Gastrocnemius medialis (tissue), 4 donors: ENCODE data around the gene DYDC1. TPM values are rescaled to one million over a fixed set of nuclear protein-coding genes. Genes with fewer than 3 reads are reported as not detected.
"Not testable (repeated sequence)": the region's sequence is repeated elsewhere in the genome, so short reads cannot be mapped to it uniquely, and the experiment has no call there.

Source experiments
- ATAC-seq, 2 donors: fragments of 150-250 bp; one replicate each; pipeline ENCODE4 v1.9.1; 2016
- DNase-seq, 2 donors: peaks; one replicate each; pipeline ENCODE4 v3.0.0-alpha.2; 2019
- H3K27ac ChIP-seq, 4 donors: fragments of 200-600 bp; sonication (generic); 1 replicate in 1 of 4; 2 replicates in 3 of 4; pipeline ENCODE4 v1.5.1; 2016 to 2018; ENCODE audit warnings: mild to moderate bottlenecking in 2 of 4, moderate library complexity in 1 of 4
- H3K27me3 ChIP-seq, 3 donors: fragments of 200-600 bp; sonication (generic) in 2 of 3; 1 replicate in 1 of 3; 2 replicates in 2 of 3; pipeline versions ENCODE4 v1.5.1 to v1.6.0; 2016 to 2019; ENCODE audit warnings: mild to moderate bottlenecking in 1 of 3, moderate library complexity in 1 of 3
- H3K36me3 ChIP-seq, 2 donors: fragments of 200-600 bp; sonication (generic) in 1 of 2; one replicate each; pipeline ENCODE4 v1.5.1; 2017 to 2018
- H3K4me1 ChIP-seq, 2 donors: fragments of 200-600 bp; sonication (generic) in 1 of 2; one replicate each; pipeline ENCODE4 v1.5.1; 2016 to 2017; ENCODE audit warnings: mild to moderate bottlenecking in 2 of 2
- H3K4me3 ChIP-seq, 4 donors: fragments of 200-600 bp; sonication (generic) in 3 of 4; 1 replicate in 1 of 4; 2 replicates in 3 of 4; pipeline ENCODE4 v1.5.1; 2016 to 2019; ENCODE audit warnings: mild to moderate bottlenecking in 2 of 4
- H3K9me3 ChIP-seq, 3 donors: fragments of 200-600 bp; sonication (generic) in 2 of 3; 1 replicate in 1 of 3; 2 replicates in 2 of 3; pipeline ENCODE4 v1.5.1; 2016 to 2019
- POLR2A ChIP-seq, 2 donors: fragments of 450-650 bp; IDR thresholded peaks; one replicate each; pipeline ENCODE4 v1.6.1; 2017; ENCODE audit warnings: antibody characterized with exemption in 2 of 2, mild to moderate bottlenecking in 2 of 2, moderate library complexity in 2 of 2
- in situ Hi-C, 4 donors: fragments of 200-750 bp; cut with MboI; loops; one replicate each; pipeline versions ENCODE4 v1.15.0 to v1.8.0; 2017; ENCODE audit warnings: low sequenced_read_pairs in 4 of 4
- intact Hi-C: fragments of 100-400 bp; cut with DNase I; formaldehyde crosslinking; loops from one replicate; pipeline ENCODE4 v1.15.1; 2023; ENCODE audit warnings: low total_unique reads
- total RNA-seq, 4 donors: library from RNA; depleted of rRNA; stranded (reverse); fragments of >200 nt; gene quantifications; one replicate each; pipeline versions ENCODE4 v1.1.0 to v1.2.3, GENCODE V29; 2016
- TF ChIP-seq, protein P1 (sequence below), 5 experiments: fragments of 450-650 bp in 3 of 5; fragments of 200-600 bp in 2 of 5; sonication (generic) in 2 of 5; IDR thresholded peaks in 4 of 5; conservative IDR thresholded peaks in 1 of 5; 1 replicate in 4 of 5; 2 replicates in 1 of 5; pipeline ENCODE4 v1.5.1; 2016 to 2019; ENCODE audit warnings: antibody characterized with exemption in 5 of 5, mild to moderate bottlenecking in 3 of 5, moderate library complexity in 3 of 5

The DYDC1 gene
- total RNA-seq, 4 donors from 2014 or later = not detected

DNA sequence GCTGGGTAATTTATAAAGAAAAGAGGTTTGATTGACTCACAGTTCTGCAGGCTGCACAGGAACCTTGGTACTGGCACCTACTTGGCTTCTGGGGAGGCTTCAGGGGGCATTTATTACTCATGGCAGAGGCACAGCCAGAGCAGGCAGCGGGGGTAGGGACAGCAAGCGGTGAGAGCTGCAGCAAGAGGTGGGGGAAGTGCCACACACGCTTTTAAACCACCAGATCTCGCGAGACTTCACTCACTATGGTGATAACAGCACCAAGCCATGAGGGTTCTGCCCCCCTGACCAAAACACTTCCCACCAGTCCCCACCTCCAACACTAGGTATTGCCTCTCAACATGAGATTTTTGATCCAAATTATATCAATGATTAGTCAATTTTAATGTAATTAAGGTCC lies 43.0 kb downstream of the DYDC1 start:
- intact Hi-C loops = no loop called here

GRCh38 chr10:80305989-80306388 lies 50.6 kb downstream of the DYDC1 start:
- H3K27me3 ChIP-seq, ATAC-seq, DNase-seq, H3K36me3 ChIP-seq, H3K27ac ChIP-seq, H3K4me3 ChIP-seq, in situ Hi-C loops, intact Hi-C loops, H3K9me3 ChIP-seq, H3K4me1 ChIP-seq: not testable (repeated sequence)

More for the DNA sequence above, 43.0 kb downstream of the DYDC1 start:
- ATAC-seq = no peak
- H3K27me3 ChIP-seq = no peaks in the 10 kb centered on the region
- in situ Hi-C loops = no loop called here
- no peaks in the 10 kb centered on the region for H3K9me3 ChIP-seq
- DNase-seq = no peak
- TF ChIP-seq POLR2A (IDR thresholded peaks at IDR 0.05) = no peak
- TF ChIP-seq, protein P1, sequence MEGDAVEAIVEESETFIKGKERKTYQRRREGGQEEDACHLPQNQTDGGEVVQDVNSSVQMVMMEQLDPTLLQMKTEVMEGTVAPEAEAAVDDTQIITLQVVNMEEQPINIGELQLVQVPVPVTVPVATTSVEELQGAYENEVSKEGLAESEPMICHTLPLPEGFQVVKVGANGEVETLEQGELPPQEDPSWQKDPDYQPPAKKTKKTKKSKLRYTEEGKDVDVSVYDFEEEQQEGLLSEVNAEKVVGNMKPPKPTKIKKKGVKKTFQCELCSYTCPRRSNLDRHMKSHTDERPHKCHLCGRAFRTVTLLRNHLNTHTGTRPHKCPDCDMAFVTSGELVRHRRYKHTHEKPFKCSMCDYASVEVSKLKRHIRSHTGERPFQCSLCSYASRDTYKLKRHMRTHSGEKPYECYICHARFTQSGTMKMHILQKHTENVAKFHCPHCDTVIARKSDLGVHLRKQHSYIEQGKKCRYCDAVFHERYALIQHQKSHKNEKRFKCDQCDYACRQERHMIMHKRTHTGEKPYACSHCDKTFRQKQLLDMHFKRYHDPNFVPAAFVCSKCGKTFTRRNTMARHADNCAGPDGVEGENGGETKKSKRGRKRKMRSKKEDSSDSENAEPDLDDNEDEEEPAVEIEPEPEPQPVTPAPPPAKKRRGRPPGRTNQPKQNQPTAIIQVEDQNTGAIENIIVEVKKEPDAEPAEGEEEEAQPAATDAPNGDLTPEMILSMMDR (IDR thresholded peaks at IDR 0.05 in 4 of 5, conservative IDR thresholded peaks at IDR 0.05 in 1 of 5) = no peak
- no peaks in the 10 kb centered on the region for H3K36me3 ChIP-seq
- no peak overlapping the region for H3K4me3 ChIP-seq
- H3K4me1 ChIP-seq = no peaks in the 10 kb centered on the region
- no peak overlapping the region for H3K27ac ChIP-seq

GRCh38 chr10:80296942-80297341 lies 59.6 kb downstream of the DYDC1 start:
- H3K27ac ChIP-seq = no peak overlapping the region
- ATAC-seq (no peak), DNase-seq (no peak)
- H3K36me3 ChIP-seq = no peaks in the 10 kb centered on the region
- H3K4me3 ChIP-seq = no peak overlapping the region
- H3K27me3 ChIP-seq = no peaks in the 10 kb centered on the region
- TF ChIP-seq, protein P1 (IDR thresholded peaks at IDR 0.05 in 4 of 5, conservative IDR thresholded peaks at IDR 0.05 in 1 of 5) = no peak
- no peak for TF ChIP-seq POLR2A (IDR thresholded peaks at IDR 0.05)
- peaks cover 0 to 3% (median 0%) of the 10 kb centered on the region in 3 donors for H3K9me3 ChIP-seq
- no peaks in the 10 kb centered on the region for H3K4me1 ChIP-seq
- in situ Hi-C loops = no loop called here
- intact Hi-C loops = no loop called here

GRCh38 chr10:80292607-80293239 lies 63.8 kb downstream of the DYDC1 start:
- H3K9me3 ChIP-seq = no peaks in the 10 kb centered on the region
- no peak for DNase-seq
- no peaks in the 10 kb centered on the region for H3K4me1 ChIP-seq
- no peak overlapping the region for H3K27ac ChIP-seq
- in situ Hi-C loops = no loop called here
- no peaks in the 10 kb centered on the region for H3K36me3 ChIP-seq
- TF ChIP-seq, protein P1 (IDR thresholded peaks at IDR 0.05 in 4 of 5, conservative IDR thresholded peaks at IDR 0.05 in 1 of 5) = no peak
- TF ChIP-seq POLR2A (IDR thresholded peaks at IDR 0.05) = no peak
- peaks cover 0 to 4% (median 0%) of the 10 kb centered on the region in 3 donors for H3K27me3 ChIP-seq
- intact Hi-C loops = no loop called here
- H3K4me3 ChIP-seq = no peak overlapping the region
- no peak for ATAC-seq

DNA sequence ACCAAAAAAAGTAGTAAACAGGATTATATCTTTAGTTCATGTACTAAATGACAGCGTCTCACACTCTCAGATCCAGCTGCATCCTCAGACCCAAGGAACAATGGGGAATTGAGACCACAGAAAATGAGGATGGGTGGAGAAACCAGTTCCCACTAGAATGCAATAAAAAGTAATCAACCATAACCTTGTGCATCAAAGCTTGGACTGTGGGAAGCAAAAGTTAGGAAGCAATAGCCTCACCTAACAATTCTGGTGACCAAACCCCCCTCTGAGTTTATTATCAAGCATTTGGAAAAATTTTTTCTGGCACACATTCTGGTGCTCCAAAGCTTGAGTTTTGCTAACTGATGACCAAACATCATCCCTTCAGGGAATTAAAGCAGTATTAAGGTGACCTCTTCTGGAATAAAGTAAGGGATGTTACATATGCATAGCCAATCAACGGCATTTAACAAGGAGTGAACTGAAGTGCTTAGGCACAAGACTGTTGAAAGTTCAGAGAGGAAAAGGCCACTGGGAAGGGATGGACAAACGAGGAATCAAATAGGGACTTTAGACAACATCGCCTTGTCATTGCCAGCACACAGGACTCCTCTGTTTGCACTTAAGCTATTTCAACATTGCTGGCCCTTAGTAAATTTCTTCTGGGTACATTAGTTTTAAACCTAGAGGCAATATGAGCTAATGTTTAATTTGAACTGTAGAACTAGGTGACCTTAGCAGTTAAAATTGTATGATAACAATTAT lies 65.9 kb downstream of the DYDC1 start:
- intact Hi-C loops = no loop called here
- in situ Hi-C loops = no loop called here
- Histone ChIP-seq H3K36me3 (no peaks in the 10 kb centered on the region), H3K4me1 (no peaks in the 10 kb centered on the region), H3K9me3 (no peaks in the 10 kb centered on the region), H3K4me3 (no peak overlapping the region), H3K27ac (no peak overlapping the region), H3K27me3 (peaks cover 0 to 4% (median 0%) of the 10 kb centered on the region in 3 donors)
- TF ChIP-seq, protein P1 (IDR thresholded peaks at IDR 0.05 in 4 of 5, conservative IDR thresholded peaks at IDR 0.05 in 1 of 5) = no peak
- TF ChIP-seq POLR2A (IDR thresholded peaks at IDR 0.05) = no peak
- no peak for DNase-seq
- ATAC-seq = no peak
